SK-N-MC (cell line): ENCODE measurements around the gene ADAMTSL1.

Experiments
- EZH2 ChIP-seq: fragments of 200-600 bp; sonication (generic); IDR thresholded peaks from one replicate; pipeline ENCODE4 v1.6.1; 2017; ENCODE audit warnings: antibody characterized with exemption
- POLR2AphosphoS5 ChIP-seq: IDR thresholded peaks from 2 replicates; pipeline ENCODE4 v1.6.1; 2012; ENCODE audit warnings: mild to moderate bottlenecking, low read depth, low read length, borderline replicate concordance

- no peak for TF ChIP-seq POLR2AphosphoS5
- TF ChIP-seq EZH2: no peak
Observed at GRCh38 chr9:18682907-18683306, 209.0 kb downstream of the ADAMTSL1 start.
